HepG2 (cell line): Measurements from ENCODE around the gene ECM1. TPM values are rescaled to one million over a fixed set of nuclear protein-coding genes. Genes with fewer than 3 reads are reported as not detected.

ENCODE experiments used
- AHR ChIP-seq: IDR thresholded peaks from 2 replicates; pipeline ENCODE4 v1.6.1; 2018; ENCODE audit warnings: missing genetic modification reagents, missing compliant biosample characterization
- ELF1 ChIP-seq: sonication (generic); formaldehyde crosslinking; IDR thresholded peaks from 2 replicates; pipeline ENCODE4 v1.4.0; 2020; ENCODE audit warnings: missing genetic modification reagents
- EP300 ChIP-seq, 3 experiments: sonication (generic) in 1 of 3; formaldehyde crosslinking in 1 of 3; IDR thresholded peaks; 2 replicates each; pipeline versions ENCODE4 v1.5.1 to v1.6.1; 2011 to 2020; ENCODE audit warnings: low read depth in 2 of 3, low read length in 2 of 3, borderline replicate concordance in 1 of 3, improper control_type of control experiment in 1 of 3, mild to moderate bottlenecking in 1 of 3, missing genetic modification reagents in 1 of 3, moderate library complexity in 1 of 3
- GLMP ChIP-seq: sonication (generic); formaldehyde crosslinking; IDR thresholded peaks from 2 replicates; pipeline ENCODE4 v1.9.0; 2021; ENCODE audit warnings: missing genetic modification reagents, mild to moderate bottlenecking, borderline replicate concordance
- HHEX ChIP-seq: IDR thresholded peaks from 2 replicates; pipeline ENCODE4 v1.6.1; 2016; ENCODE audit warnings: control low read depth
- HOXA5 ChIP-seq: sonication (generic); formaldehyde crosslinking; IDR thresholded peaks from 2 replicates; pipeline ENCODE4 v1.4.0; 2020; ENCODE audit warnings: missing genetic modification reagents
- HOXA7 ChIP-seq: sonication (generic); formaldehyde crosslinking; IDR thresholded peaks from 2 replicates; pipeline ENCODE4 v1.8.1; 2022; ENCODE audit warnings: mild to moderate bottlenecking, missing genetic modification reagents, moderate library complexity
- KDM5A ChIP-seq: fragments of 200-600 bp; sonication (generic); IDR thresholded peaks from 2 replicates; pipeline ENCODE4 v1.7.0; 2018; ENCODE audit warnings: antibody characterized with exemption, mild to moderate bottlenecking, low read length, borderline replicate concordance
- MAFG ChIP-seq: sonication (generic); formaldehyde crosslinking; IDR thresholded peaks from 2 replicates; pipeline ENCODE4 v1.5.1; 2020; ENCODE audit warnings: mild to moderate bottlenecking, missing genetic modification reagents
- NR2C2 ChIP-seq: sonication (generic); formaldehyde crosslinking; IDR thresholded peaks from 2 replicates; pipeline ENCODE4 v1.4.0; 2020; ENCODE audit warnings: missing genetic modification reagents, mild to moderate bottlenecking, moderate library complexity, borderline replicate concordance
- SMAD1 ChIP-seq: sonication (generic); formaldehyde crosslinking; IDR thresholded peaks from 2 replicates; pipeline ENCODE4 v1.4.0; 2020; ENCODE audit warnings: missing genetic modification reagents, low read depth, mild to moderate bottlenecking, borderline replicate concordance
- SOX5 ChIP-seq: IDR thresholded peaks from 2 replicates; pipeline ENCODE4 v1.6.1; 2016; ENCODE audit warnings: borderline replicate concordance
- TOE1 ChIP-seq: sonication (generic); formaldehyde crosslinking; IDR thresholded peaks from 2 replicates; pipeline ENCODE4 v1.4.0; 2020; ENCODE audit warnings: mild to moderate bottlenecking, missing genetic modification reagents
- ZEB1 ChIP-seq: IDR thresholded peaks from 2 replicates; pipeline ENCODE4 v1.6.1; 2012; ENCODE audit warnings: mild to moderate bottlenecking, low read depth, inconsistent platforms; ENCODE audit not compliant: insufficient replicate concordance
- ZFP62 ChIP-seq: sonication (generic); formaldehyde crosslinking; IDR thresholded peaks from 2 replicates; pipeline ENCODE4 v1.4.0; 2020; ENCODE audit warnings: missing genetic modification reagents
- ZNF207 ChIP-seq: fragments of 450-650 bp; IDR thresholded peaks from 2 replicates; pipeline ENCODE4 v1.6.1; 2016; ENCODE audit warnings: antibody characterized with exemption, borderline replicate concordance
- ZNF44 ChIP-seq: sonication (generic); formaldehyde crosslinking; IDR thresholded peaks from 2 replicates; pipeline ENCODE4 v1.5.1; 2020; ENCODE audit warnings: mild to moderate bottlenecking, missing genetic modification reagents
- ZNF441 ChIP-seq: sonication (generic); formaldehyde crosslinking; IDR thresholded peaks from 2 replicates; pipeline ENCODE4 v1.7.0; 2021; ENCODE audit warnings: missing genetic modification reagents, borderline replicate concordance
- ZNF547 ChIP-seq: sonication (generic); formaldehyde crosslinking; IDR thresholded peaks from 2 replicates; pipeline ENCODE4 v1.5.1; 2020; ENCODE audit warnings: mild to moderate bottlenecking, missing genetic modification reagents
- ZNF558 ChIP-seq: sonication (generic); formaldehyde crosslinking; IDR thresholded peaks from 2 replicates; pipeline ENCODE4 v1.9.0; 2022; ENCODE audit warnings: mild to moderate bottlenecking, missing genetic modification reagents, borderline replicate concordance
- polyA plus RNA-seq, 8 experiments: library from polyadenylated mRNA; depleted of rRNA in 3 of 8; stranded (reverse) in 7 of 8; unstranded in 1 of 8; fragments of >200 nt; fragmentation: Illumina TruSeq in 4 of 8; extraction: Trizol in 4 of 8; gene quantifications; 2 replicates each; pipeline versions ENCODE4 v1.2.1 to v1.2.3, GENCODE V29; 2011 to 2016; ENCODE audit warnings: low read depth in 4 of 8, missing spikeins in 1 of 8, mixed read lengths in 1 of 8; ENCODE audit not compliant: insufficient read depth in 1 of 8
- total RNA-seq, 5 experiments: library from RNA; depleted of rRNA; stranded (reverse); fragments of >200 nt; fragmentation: Illumina TruSeq; extraction: Trizol; gene quantifications; 2 replicates each; pipeline ENCODE4 v1.2.3, GENCODE V29; 2016; ENCODE audit warnings: low read depth in 1 of 5
- TF ChIP-seq, protein P1 (sequence below): IDR thresholded peaks from 2 replicates; pipeline ENCODE4 v1.6.1; 2016; ENCODE audit warnings: low read depth, control low read depth
- TF ChIP-seq, protein P2 (sequence below): sonication (generic); formaldehyde crosslinking; IDR thresholded peaks from 2 replicates; pipeline ENCODE4 v1.8.1; 2023; ENCODE audit warnings: mild to moderate bottlenecking, moderate library complexity, missing genetic modification reagents
- TF ChIP-seq, protein P3 (sequence below): sonication (generic); formaldehyde crosslinking; conservative IDR thresholded peaks from 2 replicates; pipeline ENCODE4 v1.8.1; 2023; ENCODE audit warnings: missing genetic modification reagents
- TF ChIP-seq, protein P4 (sequence below): sonication (generic); formaldehyde crosslinking; IDR thresholded peaks from 2 replicates; pipeline ENCODE4 v1.5.0; 2020; ENCODE audit warnings: mild to moderate bottlenecking, low read depth, missing genetic modification reagents, borderline replicate concordance

The ECM1 gene
- total and polyA plus RNA-seq, 2 of the 13 experiments (the other 11 are each of a cell fraction or from before 2014, with no cell fraction given): 0.42 to 1.0 TPM

DNA sequence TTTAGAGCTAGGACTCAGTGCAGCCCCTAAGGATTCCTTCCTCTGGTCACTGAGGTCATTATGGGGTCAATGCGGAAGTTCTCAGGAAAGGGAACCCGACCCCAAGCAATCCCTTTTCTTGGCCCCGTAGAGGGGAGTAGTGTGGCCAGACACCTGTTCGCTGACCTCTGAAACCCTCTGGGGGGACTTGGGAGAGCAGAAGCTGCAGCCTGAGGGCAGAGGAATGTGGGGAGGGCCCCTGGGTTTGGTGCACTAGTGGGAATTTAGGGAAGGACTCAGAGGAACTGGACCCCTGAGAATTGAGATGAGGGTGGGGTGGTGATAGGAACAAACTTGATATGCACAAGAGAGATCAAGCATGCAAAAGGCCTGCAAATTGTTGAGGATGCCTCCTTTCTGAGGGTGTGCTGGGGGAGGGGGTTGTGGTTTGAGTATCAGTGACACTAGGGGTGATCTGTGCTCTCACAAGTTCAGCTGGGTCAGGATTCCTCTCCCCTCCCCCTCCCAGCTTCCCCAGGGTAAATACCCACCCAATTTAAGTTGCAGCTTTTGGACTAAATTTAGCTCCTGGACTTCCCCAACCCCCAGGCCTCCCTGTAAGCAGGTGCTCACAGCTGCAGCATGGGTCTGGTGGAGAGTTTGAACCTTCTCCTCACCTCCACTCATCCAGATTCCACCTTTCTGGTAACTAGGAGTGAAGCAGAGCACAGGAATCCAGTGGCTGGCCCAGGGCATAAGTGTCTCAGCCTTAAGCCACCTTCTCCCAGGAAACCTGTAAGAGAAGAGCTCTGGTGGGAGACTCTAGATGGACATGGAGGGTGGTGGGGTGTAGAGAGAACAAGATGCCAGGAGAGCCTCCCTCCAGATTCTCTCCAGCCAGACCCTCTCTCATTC lies 54.8 kb downstream of the ECM1 start (continued):
- TF ChIP-seq, protein P1, sequence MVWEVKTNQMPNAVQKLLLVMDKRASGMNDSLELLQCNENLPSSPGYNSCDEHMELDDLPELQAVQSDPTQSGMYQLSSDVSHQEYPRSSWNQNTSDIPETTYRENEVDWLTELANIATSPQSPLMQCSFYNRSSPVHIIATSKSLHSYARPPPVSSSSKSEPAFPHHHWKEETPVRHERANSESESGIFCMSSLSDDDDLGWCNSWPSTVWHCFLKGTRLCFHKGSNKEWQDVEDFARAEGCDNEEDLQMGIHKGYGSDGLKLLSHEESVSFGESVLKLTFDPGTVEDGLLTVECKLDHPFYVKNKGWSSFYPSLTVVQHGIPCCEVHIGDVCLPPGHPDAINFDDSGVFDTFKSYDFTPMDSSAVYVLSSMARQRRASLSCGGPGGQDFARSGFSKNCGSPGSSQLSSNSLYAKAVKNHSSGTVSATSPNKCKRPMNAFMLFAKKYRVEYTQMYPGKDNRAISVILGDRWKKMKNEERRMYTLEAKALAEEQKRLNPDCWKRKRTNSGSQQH: 0 out of 2 replicates have a peak, but pooled peaks have one; percentile 2
- TF ChIP-seq, protein P2, sequence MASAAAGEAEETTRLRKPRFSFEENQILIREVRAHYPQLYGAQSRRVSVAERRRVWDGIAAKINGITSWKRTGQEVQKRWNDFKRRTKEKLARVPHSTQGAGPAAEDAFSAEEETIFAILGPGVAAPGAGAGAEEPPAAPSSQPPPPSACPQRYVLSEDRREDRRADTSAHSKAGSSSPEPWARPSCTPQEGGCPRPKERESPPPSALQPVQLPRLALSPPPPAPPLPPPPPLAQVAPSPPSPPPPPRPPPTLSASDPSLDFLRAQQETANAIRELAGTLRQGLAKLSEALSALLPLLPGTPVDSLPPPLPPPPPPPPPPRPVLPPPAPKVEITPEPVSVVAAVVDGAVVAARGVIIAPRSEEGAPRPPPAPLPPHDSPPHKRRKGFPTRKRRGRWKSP: no peak
- TF ChIP-seq ZFP62 (CRISPR knock-in tag) (no peak), ZNF207 (no peak), HOXA5 (no peak), SMAD1 (CRISPR knock-in tag) (no peak), ZNF441 (CRISPR knock-in tag) (no peak), TOE1 (CRISPR knock-in tag) (0 out of 2 replicates have a peak, but pooled peaks have one; percentile 3), NR2C2 (peak; percentile 95), EP300 (IDR thresholded peaks at IDR 0.05; ENCODE audit: low read depth in 2 of 2, low read length in 2 of 2) (peak in 1 of 2 experiments; percentile 28; a peak in 1 of 4 replicates), EP300 (CRISPR knock-in tag; IDR thresholded peaks at IDR 0.05; ENCODE audit: borderline replicate concordance) (no peak), ZNF44 (no peak), ZEB1 (no peak), GLMP (CRISPR knock-in tag) (no peak), HHEX (no peak), ZNF558 (CRISPR knock-in tag) (no peak), HOXA7 (CRISPR knock-in tag) (no peak), ZNF547 (CRISPR knock-in tag) (no peak), KDM5A (no peak), MAFG (CRISPR knock-in tag) (no peak), SOX5 (CRISPR knock-in tag) (no peak), ELF1 (CRISPR knock-in tag) (peak; percentile 65), AHR (no peak)
- TF ChIP-seq, protein P3, sequence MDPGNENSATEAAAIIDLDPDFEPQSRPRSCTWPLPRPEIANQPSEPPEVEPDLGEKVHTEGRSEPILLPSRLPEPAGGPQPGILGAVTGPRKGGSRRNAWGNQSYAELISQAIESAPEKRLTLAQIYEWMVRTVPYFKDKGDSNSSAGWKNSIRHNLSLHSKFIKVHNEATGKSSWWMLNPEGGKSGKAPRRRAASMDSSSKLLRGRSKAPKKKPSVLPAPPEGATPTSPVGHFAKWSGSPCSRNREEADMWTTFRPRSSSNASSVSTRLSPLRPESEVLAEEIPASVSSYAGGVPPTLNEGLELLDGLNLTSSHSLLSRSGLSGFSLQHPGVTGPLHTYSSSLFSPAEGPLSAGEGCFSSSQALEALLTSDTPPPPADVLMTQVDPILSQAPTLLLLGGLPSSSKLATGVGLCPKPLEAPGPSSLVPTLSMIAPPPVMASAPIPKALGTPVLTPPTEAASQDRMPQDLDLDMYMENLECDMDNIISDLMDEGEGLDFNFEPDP (CRISPR knock-in tag): no peak
- TF ChIP-seq, protein P4, sequence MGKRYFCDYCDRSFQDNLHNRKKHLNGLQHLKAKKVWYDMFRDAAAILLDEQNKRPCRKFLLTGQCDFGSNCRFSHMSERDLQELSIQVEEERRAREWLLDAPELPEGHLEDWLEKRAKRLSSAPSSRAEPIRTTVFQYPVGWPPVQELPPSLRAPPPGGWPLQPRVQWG: no peak
